Gastroesophageal sphincter (tissue), 4 donors: ENCODE data around the gene MMP25. TPM values are rescaled to one million over a fixed set of nuclear protein-coding genes. Genes with fewer than 3 reads are reported as not detected.

Experiments used
- ATAC-seq: fragments of 150-250 bp; one replicate; pipeline ENCODE4 v1.9.1; 2016; ENCODE audit warnings: mild to moderate bottlenecking, moderate library complexity
- H3K27ac ChIP-seq, 4 donors: fragments of 200-600 bp; sonication (generic) in 3 of 4; 1 replicate in 3 of 4; 2 replicates in 1 of 4; pipeline ENCODE4 v1.5.1; 2016 to 2019
- H3K27me3 ChIP-seq: fragments of 200-600 bp; sonication (generic); one replicate; pipeline ENCODE4 v1.5.1; 2019
- H3K36me3 ChIP-seq, 2 donors: fragments of 200-600 bp; sonication (generic); one replicate each; pipeline ENCODE4 v1.5.1; 2019; ENCODE audit warnings: control low read depth in 1 of 2
- H3K4me1 ChIP-seq, 3 donors: fragments of 200-600 bp; sonication (generic); 1 replicate in 2 of 3; 2 replicates in 1 of 3; pipeline ENCODE4 v1.5.1; 2016 to 2019; ENCODE audit warnings: control low read depth in 2 of 3
- H3K4me3 ChIP-seq, 2 donors: fragments of 200-600 bp; sonication (generic); one replicate each; pipeline ENCODE4 v1.5.1; 2019; ENCODE audit warnings: mild to moderate bottlenecking in 1 of 2, moderate library complexity in 1 of 2
- H3K9me3 ChIP-seq, 3 donors: fragments of 200-600 bp; sonication (generic); one replicate each; pipeline ENCODE4 v1.5.1; 2017 to 2019; ENCODE audit warnings: control low read depth in 2 of 3
- CTCF ChIP-seq, 4 experiments: fragments of 200-600 bp in 2 of 4; fragments of 450-650 bp in 2 of 4; sonication (generic) in 1 of 4; IDR thresholded peaks; one replicate each; pipeline ENCODE4 v1.5.1; 2017 to 2019; ENCODE audit warnings: antibody characterized with exemption in 4 of 4, mild to moderate bottlenecking in 2 of 4, moderate library complexity in 2 of 4
- EP300 ChIP-seq: sonication (generic); formaldehyde crosslinking; IDR thresholded peaks from one replicate; pipeline ENCODE4 v1.6.1; 2017; ENCODE audit warnings: antibody characterized with exemption, mild to moderate bottlenecking
- POLR2A ChIP-seq, 2 donors: fragments of 450-650 bp; IDR thresholded peaks; one replicate each; pipeline ENCODE4 v1.6.1; 2017; ENCODE audit warnings: antibody characterized with exemption in 2 of 2, mild to moderate bottlenecking in 2 of 2, moderate library complexity in 1 of 2
- POLR2AphosphoS5 ChIP-seq: sonication (generic); formaldehyde crosslinking; IDR thresholded peaks from one replicate; pipeline ENCODE4 v1.6.1; 2017; ENCODE audit warnings: antibody characterized with exemption
- WGBS, 2 donors: methylation state at CpG; one replicate each; pipeline ENCODE4 v1.1.5; 2018; ENCODE audit warnings: low coverage in 1 of 2; 5-methylcytosine and 5-hydroxymethylcytosine counted together
- total RNA-seq, 4 donors: library from RNA; depleted of rRNA; stranded (reverse); fragments of >200 nt; gene quantifications; one replicate each; pipeline ENCODE4 v1.1.0, GENCODE V29; 2016

The MMP25 gene
- total RNA-seq, 4 donors from 2014 or later, result 1.6 to 2.6 TPM; not detected in 2

GRCh38 chr16:3007957-3008689 lies 38.2 kb upstream of the MMP25 start:
- Histone ChIP-seq H3K4me3 (no peak overlapping the region), H3K9me3 (no peaks in the 10 kb centered on the region), H3K27ac (no peak overlapping the region), H3K27me3 (peaks cover 85% of the 10 kb centered on the region), H3K4me1 (peaks cover 0 to 11% (median 4%) of the 10 kb centered on the region in 3 donors), H3K36me3 (no peaks in the 10 kb centered on the region)
- TF ChIP-seq POLR2AphosphoS5, result no peak
- TF ChIP-seq CTCF (IDR thresholded peaks at IDR 0.05), result no peak
- TF ChIP-seq EP300, result no peak
- TF ChIP-seq POLR2A (IDR thresholded peaks at IDR 0.05), result no peak
- no peak for ATAC-seq
- 20 to 23% methylated on average over 5 to 10 of the region's 17 CpGs for WGBS, 2 donors

- no peak overlapping the region for H3K27ac ChIP-seq
- no peaks in the 10 kb centered on the region for H3K9me3 ChIP-seq
- 80% methylated on average over 1 of the region's 4 CpGs; no CpG with 5 or more reads in 1 of the 2 donors for WGBS, 2 donors
- H3K4me1 ChIP-seq, result peaks cover 0 to 7% (median 4%) of the 10 kb centered on the region in 3 donors
- H3K36me3 ChIP-seq, result no peaks in the 10 kb centered on the region
- H3K27me3 ChIP-seq, result peaks cover 90% of the 10 kb centered on the region
- TF ChIP-seq POLR2A (IDR thresholded peaks at IDR 0.05) (no peak), CTCF (IDR thresholded peaks at IDR 0.05) (no peak), EP300 (no peak), POLR2AphosphoS5 (no peak)
- no peak overlapping the region for H3K4me3 ChIP-seq
- no peak for ATAC-seq
Measured at GRCh38 chr16:3008690-3009037, 37.7 kb upstream of the MMP25 start.

GRCh38 chr16:3009568-3010390 lies 36.6 kb upstream of the MMP25 start:
- H3K9me3 ChIP-seq, result no peaks in the 10 kb centered on the region
- no peak overlapping the region for H3K4me3 ChIP-seq
- peaks cover 100% of the 10 kb centered on the region for H3K27me3 ChIP-seq
- ATAC-seq, result no peak
- no peak overlapping the region for H3K27ac ChIP-seq
- H3K36me3 ChIP-seq, result no peaks in the 10 kb centered on the region
- 43 to 48% methylated on average over 4 to 12 of the region's 21 CpGs for WGBS, 2 donors
- peaks cover 0 to 3% (median 3%) of the 10 kb centered on the region in 3 donors for H3K4me1 ChIP-seq
- TF ChIP-seq POLR2AphosphoS5, result no peak
- TF ChIP-seq EP300, result no peak
- TF ChIP-seq CTCF (IDR thresholded peaks at IDR 0.05), result no peak
- TF ChIP-seq POLR2A (IDR thresholded peaks at IDR 0.05), result no peak

GRCh38 chr16:3010510-3010909 lies 35.9 kb upstream of the MMP25 start:
- 50% methylated on average over 1 of the region's 8 CpGs; no CpG with 5 or more reads in 1 of the 2 donors for WGBS, 2 donors
- TF ChIP-seq CTCF (IDR thresholded peaks at IDR 0.05) (no peak), EP300 (no peak), POLR2A (IDR thresholded peaks at IDR 0.05) (no peak), POLR2AphosphoS5 (no peak)
- no peak overlapping the region for H3K4me3 ChIP-seq
- H3K4me1 ChIP-seq, result no peaks in the 10 kb centered on the region
- no peak overlapping the region for H3K27ac ChIP-seq
- peaks cover 97% of the 10 kb centered on the region for H3K27me3 ChIP-seq
- H3K9me3 ChIP-seq, result no peaks in the 10 kb centered on the region
- no peak for ATAC-seq
- no peaks in the 10 kb centered on the region for H3K36me3 ChIP-seq
